SK-N-SH treated with all-trans-retinoic acid at 6 μM for 48 hours (cell line): Measurements from ENCODE around the gene TARS1.

ENCODE experiments used
- ESRRG ChIP-seq: fragments of 250-450 bp; sonication (Bioruptor Pico); IDR thresholded peaks from 2 replicates; pipeline ENCODE4 v1.6.1; 2021; ENCODE audit warnings: mild to moderate bottlenecking
- RARB ChIP-seq: fragments of 250-450 bp; sonication (Bioruptor Pico); IDR thresholded peaks from 2 replicates; pipeline ENCODE4 v1.8.0; 2021; ENCODE audit warnings: mild to moderate bottlenecking, moderate library complexity
- SNAI2 ChIP-seq: fragments of 250-450 bp; sonication (Bioruptor Pico); IDR thresholded peaks from 2 replicates; pipeline ENCODE4 v1.5.0; 2020; ENCODE audit warnings: mild to moderate bottlenecking, moderate library complexity
- ZFP3 ChIP-seq: fragments of 250-450 bp; sonication (Bioruptor Pico); IDR thresholded peaks from 2 replicates; pipeline ENCODE4 v1.5.0; 2020; ENCODE audit warnings: mild to moderate bottlenecking, moderate library complexity
- TF ChIP-seq, protein P1 (sequence below): fragments of 250-450 bp; sonication (Bioruptor Pico); IDR thresholded peaks from 2 replicates; pipeline ENCODE4 v1.8.0; 2020; ENCODE audit warnings: mild to moderate bottlenecking, moderate library complexity, borderline replicate concordance
- TF ChIP-seq, protein P2 (sequence below): fragments of 250-450 bp; sonication (Bioruptor Pico); IDR thresholded peaks from 2 replicates; pipeline ENCODE4 v1.5.1; 2020; ENCODE audit warnings: low read depth, mild to moderate bottlenecking, moderate library complexity
- TF ChIP-seq, protein P3 (sequence below): fragments of 250-450 bp; sonication (Bioruptor Pico); IDR thresholded peaks from 2 replicates; pipeline ENCODE4 v1.8.0; 2021; ENCODE audit warnings: low read depth, mild to moderate bottlenecking, moderate library complexity, borderline replicate concordance

DNA sequence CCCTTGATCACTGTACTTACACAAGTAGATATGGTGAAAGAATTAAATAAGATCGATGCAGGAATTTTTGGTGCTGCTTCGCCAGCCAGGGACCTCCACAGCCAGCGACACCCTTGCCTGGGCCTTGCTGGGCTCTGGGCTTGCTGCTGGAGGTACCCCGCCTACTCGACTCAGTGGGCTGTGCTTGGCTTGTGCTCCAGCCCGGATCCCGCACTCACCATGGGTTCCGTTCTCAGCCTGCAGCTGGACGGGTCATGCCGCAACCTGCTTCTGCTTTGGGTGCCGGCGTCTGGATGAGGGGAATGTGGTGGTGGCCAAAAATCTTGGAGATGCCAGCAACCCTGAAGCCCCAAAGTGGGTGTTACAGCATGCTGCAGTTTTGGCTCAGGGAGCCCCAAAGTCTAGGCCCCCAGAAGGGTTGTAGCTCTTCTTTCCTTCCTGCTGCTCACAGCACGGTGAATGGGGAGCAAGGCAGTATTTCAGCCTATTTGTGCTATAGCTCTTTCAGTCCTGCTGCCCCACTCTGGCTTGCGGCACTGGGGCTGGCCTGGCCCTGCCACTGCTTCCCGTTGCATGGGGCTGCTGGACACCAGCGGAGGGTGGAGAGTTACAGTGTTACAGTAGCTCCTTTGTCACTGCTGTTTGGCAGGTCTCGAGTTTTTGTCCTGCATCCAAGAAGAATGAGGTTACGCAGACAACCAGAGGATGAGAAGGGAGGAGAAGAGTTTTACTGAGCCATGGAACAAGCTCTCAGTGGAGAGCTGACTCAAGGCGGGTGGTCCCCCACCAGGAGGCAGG lies 48.0 kb downstream of the TARS1 start:
- TF ChIP-seq, protein P1, sequence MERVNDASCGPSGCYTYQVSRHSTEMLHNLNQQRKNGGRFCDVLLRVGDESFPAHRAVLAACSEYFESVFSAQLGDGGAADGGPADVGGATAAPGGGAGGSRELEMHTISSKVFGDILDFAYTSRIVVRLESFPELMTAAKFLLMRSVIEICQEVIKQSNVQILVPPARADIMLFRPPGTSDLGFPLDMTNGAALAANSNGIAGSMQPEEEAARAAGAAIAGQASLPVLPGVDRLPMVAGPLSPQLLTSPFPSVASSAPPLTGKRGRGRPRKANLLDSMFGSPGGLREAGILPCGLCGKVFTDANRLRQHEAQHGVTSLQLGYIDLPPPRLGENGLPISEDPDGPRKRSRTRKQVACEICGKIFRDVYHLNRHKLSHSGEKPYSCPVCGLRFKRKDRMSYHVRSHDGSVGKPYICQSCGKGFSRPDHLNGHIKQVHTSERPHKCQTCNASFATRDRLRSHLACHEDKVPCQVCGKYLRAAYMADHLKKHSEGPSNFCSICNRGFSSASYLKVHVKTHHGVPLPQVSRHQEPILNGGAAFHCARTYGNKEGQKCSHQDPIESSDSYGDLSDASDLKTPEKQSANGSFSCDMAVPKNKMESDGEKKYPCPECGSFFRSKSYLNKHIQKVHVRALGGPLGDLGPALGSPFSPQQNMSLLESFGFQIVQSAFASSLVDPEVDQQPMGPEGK = no peak
- TF ChIP-seq, protein P2, sequence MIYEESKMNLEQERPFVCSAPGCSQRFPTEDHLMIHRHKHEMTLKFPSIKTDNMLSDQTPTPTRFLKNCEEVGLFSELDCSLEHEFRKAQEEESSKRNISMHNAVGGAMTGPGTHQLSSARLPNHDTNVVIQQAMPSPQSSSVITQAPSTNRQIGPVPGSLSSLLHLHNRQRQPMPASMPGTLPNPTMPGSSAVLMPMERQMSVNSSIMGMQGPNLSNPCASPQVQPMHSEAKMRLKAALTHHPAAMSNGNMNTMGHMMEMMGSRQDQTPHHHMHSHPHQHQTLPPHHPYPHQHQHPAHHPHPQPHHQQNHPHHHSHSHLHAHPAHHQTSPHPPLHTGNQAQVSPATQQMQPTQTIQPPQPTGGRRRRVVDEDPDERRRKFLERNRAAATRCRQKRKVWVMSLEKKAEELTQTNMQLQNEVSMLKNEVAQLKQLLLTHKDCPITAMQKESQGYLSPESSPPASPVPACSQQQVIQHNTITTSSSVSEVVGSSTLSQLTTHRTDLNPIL (CRISPR knock-in tag) = no peak
- TF ChIP-seq RARB (CRISPR knock-in tag) = no peak
- TF ChIP-seq, protein P3, sequence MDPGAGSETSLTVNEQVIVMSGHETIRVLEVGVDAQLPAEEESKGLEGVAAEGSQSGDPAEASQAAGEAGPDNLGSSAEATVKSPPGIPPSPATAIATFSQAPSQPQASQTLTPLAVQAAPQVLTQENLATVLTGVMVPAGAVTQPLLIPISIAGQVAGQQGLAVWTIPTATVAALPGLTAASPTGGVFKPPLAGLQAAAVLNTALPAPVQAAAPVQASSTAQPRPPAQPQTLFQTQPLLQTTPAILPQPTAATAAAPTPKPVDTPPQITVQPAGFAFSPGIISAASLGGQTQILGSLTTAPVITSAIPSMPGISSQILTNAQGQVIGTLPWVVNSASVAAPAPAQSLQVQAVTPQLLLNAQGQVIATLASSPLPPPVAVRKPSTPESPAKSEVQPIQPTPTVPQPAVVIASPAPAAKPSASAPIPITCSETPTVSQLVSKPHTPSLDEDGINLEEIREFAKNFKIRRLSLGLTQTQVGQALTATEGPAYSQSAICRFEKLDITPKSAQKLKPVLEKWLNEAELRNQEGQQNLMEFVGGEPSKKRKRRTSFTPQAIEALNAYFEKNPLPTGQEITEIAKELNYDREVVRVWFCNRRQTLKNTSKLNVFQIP (CRISPR knock-in tag) = no peak
- TF ChIP-seq ESRRG (CRISPR knock-in tag) = no peak
- no peak for TF ChIP-seq ZFP3
- TF ChIP-seq SNAI2 = no peak
